ENCODE data around the gene EFCAB3.

DNA sequence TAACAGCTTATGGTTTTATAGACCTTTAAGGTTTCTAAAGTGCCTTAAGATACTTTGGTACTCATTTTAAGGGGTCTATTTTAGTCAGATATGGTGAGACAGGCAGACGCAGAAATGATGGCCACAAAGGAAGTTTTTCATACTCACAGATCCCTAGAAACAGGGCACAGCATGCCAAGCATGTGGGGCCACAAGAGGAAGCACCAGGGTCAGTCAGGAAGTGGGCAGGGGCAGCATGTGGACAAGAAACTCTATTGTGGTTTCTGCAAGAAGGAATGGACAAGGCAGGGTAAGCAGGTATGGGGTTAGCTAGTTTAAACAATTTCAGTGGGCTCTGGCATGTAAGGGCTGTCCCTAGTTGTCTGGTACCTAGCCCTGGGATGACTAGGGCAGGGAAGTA, 8.5 kb downstream of the EFCAB3 start:
- TF ChIP-seq, protein P1, sequence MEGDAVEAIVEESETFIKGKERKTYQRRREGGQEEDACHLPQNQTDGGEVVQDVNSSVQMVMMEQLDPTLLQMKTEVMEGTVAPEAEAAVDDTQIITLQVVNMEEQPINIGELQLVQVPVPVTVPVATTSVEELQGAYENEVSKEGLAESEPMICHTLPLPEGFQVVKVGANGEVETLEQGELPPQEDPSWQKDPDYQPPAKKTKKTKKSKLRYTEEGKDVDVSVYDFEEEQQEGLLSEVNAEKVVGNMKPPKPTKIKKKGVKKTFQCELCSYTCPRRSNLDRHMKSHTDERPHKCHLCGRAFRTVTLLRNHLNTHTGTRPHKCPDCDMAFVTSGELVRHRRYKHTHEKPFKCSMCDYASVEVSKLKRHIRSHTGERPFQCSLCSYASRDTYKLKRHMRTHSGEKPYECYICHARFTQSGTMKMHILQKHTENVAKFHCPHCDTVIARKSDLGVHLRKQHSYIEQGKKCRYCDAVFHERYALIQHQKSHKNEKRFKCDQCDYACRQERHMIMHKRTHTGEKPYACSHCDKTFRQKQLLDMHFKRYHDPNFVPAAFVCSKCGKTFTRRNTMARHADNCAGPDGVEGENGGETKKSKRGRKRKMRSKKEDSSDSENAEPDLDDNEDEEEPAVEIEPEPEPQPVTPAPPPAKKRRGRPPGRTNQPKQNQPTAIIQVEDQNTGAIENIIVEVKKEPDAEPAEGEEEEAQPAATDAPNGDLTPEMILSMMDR (conservative IDR thresholded peaks at IDR 0.05; ENCODE audit: low read length), result no peak
- no peak for TF ChIP-seq EZH2phosphoT487 (IDR thresholded peaks at IDR 0.05; ENCODE audit: borderline replicate concordance, low read depth, low read length)
